Activated CD4-positive, alpha-beta T cell treated with anti-CD3 and anti-CD28 coated beads, Interleukin-2, amount 10 ng/mL, durations not matched to agents 24 days and 14 days (primary cell): ENCODE data around the gene SPATA46. TPM values are rescaled to one million over a fixed set of nuclear protein-coding genes. Genes with fewer than 3 reads are reported as not detected.

ENCODE experiments used
- DNase-seq: peaks from one replicate; pipeline ENCODE4 v3.0.0; 2022
- H3K27ac Mint-ChIP-seq: one replicate; pipeline ENCODE4 v1.8.0; 2022; ENCODE audit warnings: mild to moderate bottlenecking, mixed read lengths
- H3K27me3 Mint-ChIP-seq: one replicate; pipeline ENCODE4 v1.8.0; 2022; ENCODE audit warnings: mixed read lengths
- H3K36me3 Mint-ChIP-seq: one replicate; pipeline ENCODE4 v1.8.0; 2022; ENCODE audit warnings: low read depth, mild to moderate bottlenecking, mixed read lengths
- H3K4me1 Mint-ChIP-seq: one replicate; pipeline ENCODE4 v1.8.0; 2021; ENCODE audit warnings: mixed read lengths
- H3K4me3 Mint-ChIP-seq: one replicate; pipeline ENCODE4 v1.8.0; 2022; ENCODE audit warnings: mild to moderate bottlenecking, moderate library complexity, mixed read lengths
- H3K9me3 Mint-ChIP-seq: one replicate; pipeline ENCODE4 v1.8.0; 2021; ENCODE audit warnings: mixed read lengths
- intact Hi-C: fragments of 100-400 bp; cut with micrococcal nuclease; formaldehyde crosslinking; loops from one replicate; pipeline ENCODE4 v1.15.1; 2023
- total RNA-seq: library from RNA; stranded (reverse); gene quantifications from 2 replicates; pipeline ENCODE4 v1.2.3, GENCODE V29; 2022

The SPATA46 gene
- total RNA-seq, 1 donor from 2014 or later, result not detected

- Mint-ChIP-seq H3K27me3 (peaks cover 17% of the 10 kb centered on the region), H3K27ac (no peak overlapping the region), H3K4me3 (no peak overlapping the region), H3K9me3 (no peaks in the 10 kb centered on the region), H3K4me1 (no peaks in the 10 kb centered on the region), H3K36me3 (no peaks in the 10 kb centered on the region)
- intact Hi-C loops, result no loop called here
- DNase-seq, result no peak
Measured at GRCh38 chr1:162400790-162401355, 24.2 kb upstream of the SPATA46 start.

GRCh38 chr1:162398999-162399580, 22.4 kb upstream of the SPATA46 start:
- no peak overlapping the region for H3K4me3 Mint-ChIP-seq
- H3K27me3 Mint-ChIP-seq, result peaks cover 17% of the 10 kb centered on the region
- intact Hi-C loops, result no loop called here
- H3K27ac Mint-ChIP-seq, result no peak overlapping the region
- no peaks in the 10 kb centered on the region for H3K9me3 Mint-ChIP-seq
- no peaks in the 10 kb centered on the region for H3K4me1 Mint-ChIP-seq
- DNase-seq, result no peak
- no peaks in the 10 kb centered on the region for H3K36me3 Mint-ChIP-seq

GRCh38 chr1:162397943-162398560, 21.4 kb upstream of the SPATA46 start:
- intact Hi-C loops, result no loop called here
- no peak overlapping the region for H3K27ac Mint-ChIP-seq
- no peaks in the 10 kb centered on the region for H3K9me3 Mint-ChIP-seq
- H3K27me3 Mint-ChIP-seq, result peaks cover 20% of the 10 kb centered on the region
- H3K4me1 Mint-ChIP-seq, result no peaks in the 10 kb centered on the region
- H3K4me3 Mint-ChIP-seq, result no peak overlapping the region
- H3K36me3 Mint-ChIP-seq, result no peaks in the 10 kb centered on the region
- no peak for DNase-seq

GRCh38 chr1:162397039-162397448, 20.4 kb upstream of the SPATA46 start:
- H3K4me3 Mint-ChIP-seq, result no peak overlapping the region
- intact Hi-C loops, result no loop called here
- DNase-seq, result no peak
- H3K4me1 Mint-ChIP-seq, result no peaks in the 10 kb centered on the region
- no peak overlapping the region for H3K27ac Mint-ChIP-seq
- peaks cover 20% of the 10 kb centered on the region for H3K27me3 Mint-ChIP-seq
- no peaks in the 10 kb centered on the region for H3K36me3 Mint-ChIP-seq
- no peaks in the 10 kb centered on the region for H3K9me3 Mint-ChIP-seq

GRCh38 chr1:162396201-162396906, 19.7 kb upstream of the SPATA46 start:
- H3K27ac Mint-ChIP-seq, result no peak overlapping the region
- no peaks in the 10 kb centered on the region for H3K4me1 Mint-ChIP-seq
- intact Hi-C loops, result no loop called here
- DNase-seq, result no peak
- H3K9me3 Mint-ChIP-seq, result no peaks in the 10 kb centered on the region
- no peaks in the 10 kb centered on the region for H3K36me3 Mint-ChIP-seq
- no peak overlapping the region for H3K4me3 Mint-ChIP-seq
- H3K27me3 Mint-ChIP-seq, result peaks cover 18% of the 10 kb centered on the region

- intact Hi-C loops, result loop anchor here (1.0 kb wide), 1 partner anchor 336 kb away; no protein-coding TSS in a partner anchor
- Mint-ChIP-seq H3K9me3 (no peaks in the 10 kb centered on the region), H3K27me3 (peaks cover 12% of the 10 kb centered on the region), H3K4me3 (no peak overlapping the region), H3K27ac (no peak overlapping the region), H3K4me1 (peaks cover 2% of the 10 kb centered on the region), H3K36me3 (no peaks in the 10 kb centered on the region)
- no peak for DNase-seq
Measured at GRCh38 chr1:162391790-162392563, 15.3 kb upstream of the SPATA46 start.

GRCh38 chr1:162390396-162391185, 13.9 kb upstream of the SPATA46 start:
- peaks cover 2% of the 10 kb centered on the region for H3K4me1 Mint-ChIP-seq
- no peak overlapping the region for H3K27ac Mint-ChIP-seq
- peaks cover 9% of the 10 kb centered on the region for H3K27me3 Mint-ChIP-seq
- H3K36me3 Mint-ChIP-seq, result no peaks in the 10 kb centered on the region
- no peak for DNase-seq
- H3K4me3 Mint-ChIP-seq, result no peak overlapping the region
- H3K9me3 Mint-ChIP-seq, result no peaks in the 10 kb centered on the region
- intact Hi-C loops, result no loop called here

GRCh38 chr1:162389971-162390370, 13.3 kb upstream of the SPATA46 start:
- H3K36me3 Mint-ChIP-seq, result no peaks in the 10 kb centered on the region
- H3K27ac Mint-ChIP-seq, result no peak overlapping the region
- no peak overlapping the region for H3K4me3 Mint-ChIP-seq
- no peak for DNase-seq
- intact Hi-C loops, result no loop called here
- H3K27me3 Mint-ChIP-seq, result peaks cover 9% of the 10 kb centered on the region
- H3K9me3 Mint-ChIP-seq, result no peaks in the 10 kb centered on the region
- H3K4me1 Mint-ChIP-seq, result peaks cover 2% of the 10 kb centered on the region

GRCh38 chr1:162389021-162389818, 12.6 kb upstream of the SPATA46 start:
- no peak for DNase-seq
- H3K27me3 Mint-ChIP-seq, result peaks cover 9% of the 10 kb centered on the region
- no peak overlapping the region for H3K4me3 Mint-ChIP-seq
- no peaks in the 10 kb centered on the region for H3K9me3 Mint-ChIP-seq
- peaks cover 2% of the 10 kb centered on the region for H3K4me1 Mint-ChIP-seq
- H3K27ac Mint-ChIP-seq, result no peak overlapping the region
- intact Hi-C loops, result no loop called here
- no peaks in the 10 kb centered on the region for H3K36me3 Mint-ChIP-seq

- Mint-ChIP-seq H3K4me3 (no peak overlapping the region), H3K9me3 (no peaks in the 10 kb centered on the region), H3K4me1 (peaks cover 2% of the 10 kb centered on the region), H3K36me3 (no peaks in the 10 kb centered on the region), H3K27ac (no peak overlapping the region), H3K27me3 (peaks cover 9% of the 10 kb centered on the region)
- intact Hi-C loops, result no loop called here
- no peak for DNase-seq
Measured at GRCh38 chr1:162388615-162389014, 12.0 kb upstream of the SPATA46 start.

GRCh38 chr1:162388083-162388594, 11.5 kb upstream of the SPATA46 start:
- Mint-ChIP-seq H3K4me3 (no peak overlapping the region), H3K27me3 (peaks cover 6% of the 10 kb centered on the region), H3K9me3 (no peaks in the 10 kb centered on the region), H3K36me3 (no peaks in the 10 kb centered on the region), H3K27ac (no peak overlapping the region), H3K4me1 (peaks cover 2% of the 10 kb centered on the region)
- intact Hi-C loops, result no loop called here
- no peak for DNase-seq

GRCh38 chr1:162387226-162388082, 10.8 kb upstream of the SPATA46 start:
- DNase-seq, result no peak
- intact Hi-C loops, result no loop called here
- Mint-ChIP-seq H3K9me3 (no peaks in the 10 kb centered on the region), H3K4me3 (no peak overlapping the region), H3K27ac (no peak overlapping the region), H3K27me3 (peaks cover 5% of the 10 kb centered on the region), H3K36me3 (no peaks in the 10 kb centered on the region), H3K4me1 (peaks cover 2% of the 10 kb centered on the region)
